CD4-positive, alpha-beta T cell treated with Interleukin-6 at 100 ng/mL for 8 hours (primary cell): ENCODE measurements around the gene SERPINA12.
"Not testable (repeated sequence)": the region's sequence is repeated elsewhere in the genome, so short reads cannot be mapped to it uniquely, and the experiment has no call there.

Experiments
- DNase-seq: peaks from one replicate; pipeline ENCODE4 v3.0.0-alpha.2; 2020; ENCODE audit warnings: mixed read lengths, low spot score

The SERPINA12 gene

GRCh38 chr14:94536836-94537235 lies 27.6 kb upstream of the SERPINA12 start:
- no peak for DNase-seq

GRCh38 chr14:94535506-94535905 lies 26.2 kb upstream of the SERPINA12 start:
- DNase-seq = no peak

- no peak for DNase-seq
Observed at GRCh38 chr14:94532447-94532846, 23.2 kb upstream of the SERPINA12 start.

- no peak for DNase-seq
Observed at GRCh38 chr14:94531187-94531586, 21.9 kb upstream of the SERPINA12 start.

- DNase-seq = no peak
Observed at GRCh38 chr14:94524093-94524492, 14.8 kb upstream of the SERPINA12 start.

GRCh38 chr14:94523265-94523664 lies 14.0 kb upstream of the SERPINA12 start:
- no peak for DNase-seq

- no peak for DNase-seq
Observed at GRCh38 chr14:94522115-94522724, 13.0 kb upstream of the SERPINA12 start.

- no peak for DNase-seq
Observed at GRCh38 chr14:94521375-94522114, 12.3 kb upstream of the SERPINA12 start.

GRCh38 chr14:94517641-94518257 lies 8.5 kb upstream of the SERPINA12 start:
- no peak for DNase-seq

- DNase-seq = no peak
Observed at GRCh38 chr14:94517248-94517640, 8.0 kb upstream of the SERPINA12 start.

- no peak for DNase-seq
Observed at GRCh38 chr14:94515856-94516255, 6.6 kb upstream of the SERPINA12 start.

GRCh38 chr14:94515426-94515825 lies 6.2 kb upstream of the SERPINA12 start:
- no peak for DNase-seq

- no peak for DNase-seq
Observed at GRCh38 chr14:94514351-94514750, 5.1 kb upstream of the SERPINA12 start.

GRCh38 chr14:94510481-94510880 lies 1.2 kb upstream of the SERPINA12 start:
- not testable (repeated sequence) for DNase-seq

- DNase-seq = no peak
Observed at GRCh38 chr14:94505641-94506040, 3.6 kb downstream of the SERPINA12 start.

- DNase-seq = no peak
Observed at GRCh38 chr14:94505206-94505605, 4.1 kb downstream of the SERPINA12 start.

GRCh38 chr14:94501588-94502516 lies 7.4 kb downstream of the SERPINA12 start:
- DNase-seq = no peak

GRCh38 chr14:94500264-94500663 lies 9.0 kb downstream of the SERPINA12 start:
- DNase-seq = no peak

- DNase-seq = no peak
Observed at GRCh38 chr14:94499673-94500072, 9.6 kb downstream of the SERPINA12 start.

GRCh38 chr14:94498215-94498614 lies 11.1 kb downstream of the SERPINA12 start:
- no peak for DNase-seq

GRCh38 chr14:94494085-94494484 lies 15.2 kb downstream of the SERPINA12 start:
- no peak for DNase-seq

GRCh38 chr14:94491511-94491910 lies 17.8 kb downstream of the SERPINA12 start:
- no peak for DNase-seq
